Left ventricle myocardium inferior (tissue), 1 donor: Measurements from ENCODE around the gene CSTPP1. TPM values are rescaled to one million over a fixed set of nuclear protein-coding genes. Genes with fewer than 3 reads are reported as not detected.
"Not testable (repeated sequence)": the region's sequence is repeated elsewhere in the genome, so short reads cannot be mapped to it uniquely, and the experiment has no call there.

Experiments
- DNase-seq: peaks from one replicate; pipeline ENCODE4 v3.0.0-alpha.2; 2020
- H3K27ac ChIP-seq: fragments of 200-600 bp; replicated peaks from 2 replicates; pipeline ENCODE4 v1.8.0; 2021
- H3K27me3 ChIP-seq: fragments of 200-600 bp; 2 replicates; pipeline ENCODE4 v1.8.0; 2021; ENCODE audit warnings: low read depth
- H3K36me3 ChIP-seq: fragments of 200-600 bp; 2 replicates; pipeline ENCODE4 v1.8.0; 2021
- H3K4me1 ChIP-seq: fragments of 200-600 bp; 2 replicates; pipeline ENCODE4 v1.8.0; 2021
- H3K4me3 ChIP-seq: fragments of 200-600 bp; 2 replicates; pipeline ENCODE4 v1.8.0; 2021; ENCODE audit warnings: mild to moderate bottlenecking, moderate library complexity
- H3K9me3 ChIP-seq: fragments of 200-600 bp; replicated peaks from 2 replicates; pipeline ENCODE4 v1.8.0; 2021
- CTCF ChIP-seq: fragments of 200-600 bp; IDR thresholded peaks from 2 replicates; pipeline ENCODE4 v1.8.0; 2021; ENCODE audit warnings: antibody characterized with exemption, mild to moderate bottlenecking, borderline replicate concordance
- intact Hi-C: fragments of 100-400 bp; cut with micrococcal nuclease; formaldehyde crosslinking; loops from one replicate; pipeline ENCODE4 v1.11.0; 2022
- total RNA-seq: library from RNA; stranded (reverse); fragmentation: NEBNext Ultra II Directional; extraction: Animal tissue kit (Norgen Biotek cat#: 25700); gene quantifications from one replicate; pipeline ENCODE4 v1.2.1, GENCODE V29; 2021
- donor health status: DM: no; HTN: yes; CAD: no; lungs with severe emphysema.

Gene CSTPP1
- total RNA-seq, 1 donor from 2014 or later, result 12.9 TPM

DNA sequence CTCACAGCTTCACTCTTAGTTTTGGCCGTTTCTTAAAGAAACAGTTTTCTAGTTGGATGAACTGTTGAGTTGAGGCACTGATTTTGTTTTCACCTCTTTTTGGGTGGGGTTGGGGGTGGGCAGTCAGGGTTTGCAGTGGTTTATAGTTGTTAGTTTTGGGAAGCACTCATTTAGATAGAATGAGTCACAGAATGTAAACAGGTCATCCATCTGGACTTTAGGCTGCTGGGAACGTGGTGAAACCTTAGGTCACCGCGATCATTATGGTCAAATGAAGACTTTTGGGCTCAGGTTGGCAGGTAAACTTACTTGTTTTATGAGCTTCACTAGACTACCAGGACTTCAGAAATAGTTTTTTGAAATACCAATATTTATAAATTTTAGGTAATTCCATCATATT, 48.4 kb downstream of the CSTPP1 start:
- no peak overlapping the region for H3K27ac ChIP-seq
- no peak for DNase-seq
- peaks cover 4% of the 10 kb centered on the region for H3K9me3 ChIP-seq
- H3K4me1 ChIP-seq, result no peaks in the 10 kb centered on the region
- no peaks in the 10 kb centered on the region for H3K27me3 ChIP-seq
- no peak for TF ChIP-seq CTCF
- peaks cover 9% of the 10 kb centered on the region for H3K36me3 ChIP-seq
- intact Hi-C loops, result no loop called here
- no peak overlapping the region for H3K4me3 ChIP-seq

GRCh38 chr11:46987183-46987582, 50.6 kb downstream of the CSTPP1 start:
- Histone ChIP-seq H3K9me3 (peaks cover 6% of the 10 kb centered on the region), H3K36me3 (peaks cover 18% of the 10 kb centered on the region), H3K4me1 (no peaks in the 10 kb centered on the region), H3K27ac (no peak overlapping the region), H3K4me3 (no peak overlapping the region), H3K27me3 (no peaks in the 10 kb centered on the region)
- no peak for TF ChIP-seq CTCF
- DNase-seq, result no peak
- intact Hi-C loops, result no loop called here

DNA sequence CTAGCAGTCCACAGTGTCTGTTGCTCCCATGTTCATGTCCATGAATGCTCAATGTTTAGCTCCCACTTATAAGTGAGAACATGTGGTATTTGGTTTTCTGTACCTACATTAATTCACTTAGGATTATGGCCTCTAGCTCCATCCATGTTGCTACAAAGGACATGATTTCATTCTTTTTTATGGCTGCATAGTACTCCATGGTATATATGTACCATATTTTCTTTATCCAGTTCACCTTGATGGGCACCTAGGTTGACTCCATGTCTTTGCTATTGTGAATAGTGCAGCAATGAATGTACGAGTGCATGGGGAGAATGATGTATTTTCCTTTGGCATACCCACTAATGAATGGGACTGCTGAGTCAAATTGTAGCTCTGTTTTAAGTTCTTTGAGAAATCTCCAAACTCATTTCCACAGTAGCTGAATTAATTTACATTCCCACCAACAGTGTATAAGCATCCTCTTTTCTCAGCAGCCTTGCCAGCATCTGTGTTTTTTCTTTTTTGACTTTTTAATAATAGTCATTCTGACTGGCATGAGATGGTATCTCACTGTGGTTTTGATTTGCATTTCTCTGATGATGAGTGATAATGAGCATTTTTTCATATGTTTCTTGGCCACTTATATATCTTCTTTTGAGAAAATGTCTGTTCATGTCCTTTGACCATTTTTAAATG, 53.4 kb downstream of the CSTPP1 start:
- H3K9me3 ChIP-seq, H3K27ac ChIP-seq, H3K4me3 ChIP-seq, DNase-seq, H3K27me3 ChIP-seq, H3K4me1 ChIP-seq, intact Hi-C loops: not testable (repeated sequence)
- H3K36me3 ChIP-seq, result peaks cover 21% of the 10 kb centered on the region

- H3K27ac ChIP-seq, result no peak overlapping the region
- H3K27me3 ChIP-seq, result no peaks in the 10 kb centered on the region
- peaks cover 6% of the 10 kb centered on the region for H3K9me3 ChIP-seq
- H3K36me3 ChIP-seq, result peaks cover 21% of the 10 kb centered on the region
- intact Hi-C loops, result no loop called here
- DNase-seq, result no peak
- no peak for TF ChIP-seq CTCF
- H3K4me3 ChIP-seq, result no peak overlapping the region
- H3K4me1 ChIP-seq, result no peaks in the 10 kb centered on the region
Measured at GRCh38 chr11:46991391-46991790, 54.8 kb downstream of the CSTPP1 start.

DNA sequence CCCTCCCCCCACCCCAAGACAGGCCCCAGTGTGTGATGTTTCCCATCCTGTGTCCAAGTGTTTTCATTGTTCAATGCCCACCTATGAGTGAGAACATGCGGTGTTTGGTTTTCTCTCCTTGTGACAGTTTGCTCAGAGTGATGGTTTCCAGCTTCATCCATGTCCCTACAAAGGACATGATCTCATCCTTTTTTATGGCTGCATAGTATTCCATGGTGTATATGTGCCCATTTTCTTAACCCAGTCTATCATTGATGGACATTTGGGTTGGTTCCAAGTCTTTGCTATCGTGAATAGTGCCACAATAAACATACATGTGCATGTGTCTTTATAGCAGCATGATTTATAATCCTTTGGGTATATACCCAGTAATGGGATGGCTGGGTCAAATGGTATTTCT, 55.8 kb downstream of the CSTPP1 start:
- H3K4me1 ChIP-seq, H3K9me3 ChIP-seq, H3K27ac ChIP-seq, H3K4me3 ChIP-seq, H3K27me3 ChIP-seq, intact Hi-C loops, DNase-seq: not testable (repeated sequence)
- H3K36me3 ChIP-seq, result peaks cover 21% of the 10 kb centered on the region

GRCh38 chr11:46997796-46998195, 61.2 kb downstream of the CSTPP1 start:
- H3K27me3 ChIP-seq, H3K36me3 ChIP-seq, intact Hi-C loops, DNase-seq, H3K9me3 ChIP-seq, H3K4me3 ChIP-seq, H3K27ac ChIP-seq, H3K4me1 ChIP-seq: not testable (repeated sequence)

DNA sequence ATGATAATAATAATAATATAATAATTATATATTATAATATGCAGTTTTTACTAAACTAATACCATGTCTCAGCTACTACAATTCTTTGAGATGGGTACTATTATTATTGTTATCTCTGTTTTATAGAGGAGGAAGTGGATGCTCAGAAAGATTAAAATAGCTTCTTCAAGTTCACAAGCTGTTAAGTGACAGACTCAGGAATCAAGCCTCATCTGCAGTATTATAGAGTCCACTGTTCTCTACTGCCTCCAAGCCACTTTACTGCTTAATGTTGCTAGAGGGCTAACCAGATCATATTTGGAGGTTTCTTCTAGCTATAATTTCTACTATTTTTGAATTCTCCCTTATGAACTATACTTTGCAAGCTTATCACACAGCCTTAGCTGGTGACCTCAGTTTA, 62.7 kb downstream of the CSTPP1 start:
- intact Hi-C loops, result no loop called here
- peaks cover 7% of the 10 kb centered on the region for H3K36me3 ChIP-seq
- H3K9me3 ChIP-seq, result no peaks in the 10 kb centered on the region
- H3K27ac ChIP-seq, result no peak overlapping the region
- peaks cover 22% of the 10 kb centered on the region for H3K4me1 ChIP-seq
- H3K27me3 ChIP-seq, result no peaks in the 10 kb centered on the region
- H3K4me3 ChIP-seq, result no peak overlapping the region
- TF ChIP-seq CTCF, result no peak
- DNase-seq, result no peak
